ENCODE results near the gene SPIB.
A peak's percentile ranks its signal among the peaks of the same experiment; 100 is the strongest.
"Not testable (repeated sequence)": the region's sequence is repeated elsewhere in the genome, so short reads cannot be mapped to it uniquely, and the experiment has no call there.

SPIB gene

DNA sequence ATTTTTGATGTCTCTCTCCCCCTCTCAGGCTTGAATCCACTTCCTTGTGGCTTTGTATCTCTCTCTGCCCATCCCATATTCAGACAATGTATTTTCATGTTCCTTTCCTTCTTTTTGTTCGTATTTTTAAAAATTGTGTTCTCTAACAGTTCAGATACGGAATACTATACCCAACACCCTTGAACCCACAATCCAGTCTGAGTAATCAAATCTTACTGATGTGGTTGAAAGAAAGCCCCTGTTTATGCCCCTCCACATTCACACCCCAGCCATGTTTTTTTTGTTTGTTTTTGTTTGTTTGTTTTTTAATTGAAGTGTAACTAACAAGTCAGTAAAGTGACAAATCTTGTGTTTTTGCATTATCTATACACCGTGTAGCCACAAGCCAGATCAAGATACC lies 1.4 kb downstream of the SPIB start:
- DNase-seq: no peak

- DNase-seq: no peak
Observed at GRCh38 chr19:50420808-50421207, 2.1 kb downstream of the SPIB start.

GRCh38 chr19:50422397-50423278 lies 3.9 kb downstream of the SPIB start:
- DNase-seq: no peak

DNA sequence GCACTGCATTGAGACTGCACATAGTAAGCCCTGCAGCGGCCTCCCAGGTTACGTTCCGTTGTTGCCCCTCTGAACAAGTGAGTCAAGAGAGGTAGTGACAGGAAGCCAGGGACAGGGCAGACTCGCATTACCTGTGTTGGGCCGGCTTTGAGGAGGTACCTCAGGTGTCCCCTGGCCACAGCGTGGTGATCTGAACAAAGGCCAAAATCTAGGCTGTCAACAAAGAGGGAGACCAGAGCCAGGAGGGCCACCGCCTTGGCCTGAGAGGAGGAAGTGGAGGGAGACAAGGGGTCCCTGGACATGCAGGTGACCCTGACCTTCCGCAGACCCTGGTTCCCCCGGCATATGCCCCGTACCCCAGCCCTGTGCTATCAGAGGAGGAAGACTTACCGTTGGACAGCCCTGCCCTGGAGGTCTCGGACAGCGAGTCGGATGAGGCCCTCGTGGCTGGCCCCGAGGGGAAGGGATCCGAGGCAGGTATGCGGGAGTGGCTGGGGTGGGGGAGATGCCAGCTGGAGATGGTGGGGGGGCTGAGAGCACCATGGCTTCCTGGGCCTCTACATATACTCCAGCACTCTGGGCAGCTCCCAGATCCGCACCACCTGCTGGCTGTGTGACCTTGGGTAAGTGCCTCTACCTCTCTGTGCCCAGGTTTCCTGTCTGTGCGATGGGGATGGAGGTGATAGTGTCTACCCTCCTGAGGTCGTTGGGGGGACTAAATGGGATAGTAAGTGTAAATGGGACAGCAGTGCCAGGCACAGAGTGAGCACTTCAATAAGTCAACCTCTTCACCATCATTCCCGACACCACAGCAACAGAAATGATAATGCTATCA lies 4.8 kb downstream of the SPIB start:
- DNase-seq: no peak

- DNase-seq: no peak
Observed at GRCh38 chr19:50425581-50425980, 6.8 kb downstream of the SPIB start.

GRCh38 chr19:50427318-50427925 lies 8.7 kb downstream of the SPIB start:
- DNase-seq: no peak

GRCh38 chr19:50427997-50428425 lies 9.3 kb downstream of the SPIB start:
- DNase-seq: peak in 3 of 5 experiments; percentile 19 to 64 (median 29)

- DNase-seq: no peak
Observed at GRCh38 chr19:50428772-50429463, 10.2 kb downstream of the SPIB start.

GRCh38 chr19:50430888-50431342 lies 12.2 kb downstream of the SPIB start:
- DNase-seq: no peak

- DNase-seq: peak; percentile 77 to 84 (median 81)
Observed at GRCh38 chr19:50431343-50432220, 12.8 kb downstream of the SPIB start.

- no peak for DNase-seq
Observed at GRCh38 chr19:50432221-50433028, 13.7 kb downstream of the SPIB start, which contains the start of gene MYBPC2. TSS of gene MYBPC2 (plus strand) at chr19:50432892. CDS start at chr19:50432954, 62 bp downstream.

- no peak for DNase-seq
Observed at GRCh38 chr19:50433201-50434180, 14.8 kb downstream of the SPIB start.

- no peak for DNase-seq
Observed at GRCh38 chr19:50434525-50434924, 15.8 kb downstream of the SPIB start.

DNA sequence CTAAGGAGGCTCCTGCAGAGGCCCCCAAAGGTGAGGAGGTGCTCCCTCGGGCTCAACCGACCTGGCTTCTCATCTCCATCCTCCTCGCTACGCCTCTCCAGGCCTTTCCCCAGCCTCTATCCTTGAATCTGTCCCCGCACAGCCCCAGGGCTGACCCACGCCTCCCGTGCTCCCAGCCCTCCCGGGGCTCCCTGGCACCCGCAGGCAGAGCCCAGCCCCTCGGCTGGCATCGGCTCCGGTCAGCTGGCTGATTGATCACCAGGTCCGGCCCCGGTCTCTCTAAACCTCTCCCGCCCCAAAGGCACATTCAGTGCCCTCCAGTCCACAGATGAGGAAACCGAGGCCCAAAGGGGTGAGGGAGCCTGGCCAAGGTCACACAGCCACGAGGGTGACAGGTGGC lies 16.5 kb downstream of the SPIB start:
- DNase-seq: no peak

GRCh38 chr19:50435627-50436026 lies 16.9 kb downstream of the SPIB start:
- no peak for DNase-seq

DNA sequence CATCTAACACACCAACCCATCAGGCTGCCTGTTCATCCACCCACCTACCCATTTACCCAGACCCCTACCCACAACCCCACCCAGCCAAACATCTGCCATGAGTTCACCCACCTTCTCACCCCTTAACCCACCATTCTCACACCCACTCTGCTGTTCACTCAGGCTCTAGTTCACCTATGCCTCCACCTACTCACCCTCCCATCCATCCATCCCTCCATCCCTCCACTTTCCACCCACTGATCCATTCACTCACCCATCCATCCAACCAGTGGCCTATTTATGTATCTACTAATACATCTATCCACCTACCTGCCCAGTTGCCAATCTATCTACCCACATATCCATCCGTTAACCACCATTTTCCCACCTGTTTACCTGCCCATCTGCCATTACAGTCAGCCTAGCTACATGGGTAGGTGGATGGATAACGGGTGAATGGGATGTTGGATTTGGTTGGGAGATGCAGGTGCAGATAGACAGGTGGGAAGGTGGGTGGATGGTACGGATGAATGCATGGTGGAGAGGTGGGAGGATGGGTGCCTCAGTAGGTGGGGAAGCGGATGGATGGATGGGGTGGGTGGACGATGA lies 19.2 kb downstream of the SPIB start:
- DNase-seq: no peak

GRCh38 chr19:50439130-50439529 lies 20.4 kb downstream of the SPIB start:
- DNase-seq: not testable (repeated sequence)

- no peak for DNase-seq
Observed at GRCh38 chr19:50444059-50444458, 25.3 kb downstream of the SPIB start.

- no peak for DNase-seq
Observed at GRCh38 chr19:50447053-50447452, 28.3 kb downstream of the SPIB start.
